ENCODE results near the gene R3HDM1.

R3HDM1 gene

GRCh38 chr2:135756692-135757091 lies 225.4 kb downstream of the R3HDM1 start:
- Histone ChIP-seq H3K27me3 (no peaks in the 10 kb centered on the region), H3K36me3 (peaks cover 97% of the 10 kb centered on the region), H3K9me3 (peaks cover 53% of the 10 kb centered on the region), H3K27ac (no peak overlapping the region), H3K9ac (no peak overlapping the region), H3K4me3 (no peak overlapping the region), H3K4me2 (no peak overlapping the region), H3K4me1 (no peaks in the 10 kb centered on the region), H4K20me1 (peaks cover 14% of the 10 kb centered on the region)
- TF ChIP-seq Cebpa-rat (IDR thresholded peaks at IDR 0.05): no peak

- TF ChIP-seq Cebpa-rat (IDR thresholded peaks at IDR 0.05): no peak
- Histone ChIP-seq H4K20me1 (peaks cover 40% of the 10 kb centered on the region), H3K27me3 (no peaks in the 10 kb centered on the region), H3K9me3 (peaks cover 14% of the 10 kb centered on the region), H3K36me3 (peaks cover 97% of the 10 kb centered on the region), H3K9ac (no peak overlapping the region), H3K4me3 (no peak overlapping the region), H3K27ac (no peak overlapping the region), H3K4me2 (no peak overlapping the region), H3K4me1 (no peaks in the 10 kb centered on the region)
Observed at GRCh38 chr2:135762022-135762421, 230.7 kb downstream of the R3HDM1 start.

- Histone ChIP-seq H3K36me3 (peaks cover 97% of the 10 kb centered on the region), H4K20me1 (peaks cover 45% of the 10 kb centered on the region), H3K4me1 (no peaks in the 10 kb centered on the region), H3K27ac (no peak overlapping the region), H3K4me2 (no peak overlapping the region), H3K27me3 (no peaks in the 10 kb centered on the region), H3K9me3 (peaks cover 9% of the 10 kb centered on the region), H3K4me3 (no peak overlapping the region), H3K9ac (no peak overlapping the region)
- no peak for TF ChIP-seq Cebpa-rat (IDR thresholded peaks at IDR 0.05)
Observed at GRCh38 chr2:135762530-135762929, 231.2 kb downstream of the R3HDM1 start.

GRCh38 chr2:135768863-135769262 lies 237.6 kb downstream of the R3HDM1 start:
- Histone ChIP-seq H3K4me2 (no peak overlapping the region), H4K20me1 (peaks cover 40% of the 10 kb centered on the region), H3K27me3 (no peaks in the 10 kb centered on the region), H3K4me1 (no peaks in the 10 kb centered on the region), H3K9me3 (no peaks in the 10 kb centered on the region), H3K27ac (no peak overlapping the region), H3K4me3 (no peak overlapping the region), H3K36me3 (peaks cover 99% of the 10 kb centered on the region), H3K9ac (no peak overlapping the region)
- no peak for TF ChIP-seq Cebpa-rat (IDR thresholded peaks at IDR 0.05)

- H3K4me2 ChIP-seq: no peak overlapping the region
- H3K27ac ChIP-seq: no peak overlapping the region
- peaks cover 18% of the 10 kb centered on the region for H4K20me1 ChIP-seq
- TF ChIP-seq Cebpa-rat (IDR thresholded peaks at IDR 0.05): no peak
- H3K9me3 ChIP-seq: no peaks in the 10 kb centered on the region
- no peaks in the 10 kb centered on the region for H3K27me3 ChIP-seq
- no peak overlapping the region for H3K4me3 ChIP-seq
- no peaks in the 10 kb centered on the region for H3K4me1 ChIP-seq
- H3K9ac ChIP-seq: no peak overlapping the region
- H3K36me3 ChIP-seq: peaks cover 98% of the 10 kb centered on the region
Observed at GRCh38 chr2:135773319-135773718, 242.0 kb downstream of the R3HDM1 start.

- Histone ChIP-seq H3K27ac (no peak overlapping the region), H4K20me1 (peaks cover 12% of the 10 kb centered on the region), H3K36me3 (peaks cover 98% of the 10 kb centered on the region), H3K9me3 (no peaks in the 10 kb centered on the region), H3K9ac (no peak overlapping the region), H3K4me3 (no peak overlapping the region), H3K4me1 (no peaks in the 10 kb centered on the region), H3K27me3 (no peaks in the 10 kb centered on the region), H3K4me2 (no peak overlapping the region)
- TF ChIP-seq Cebpa-rat (IDR thresholded peaks at IDR 0.05): no peak
Observed at GRCh38 chr2:135773917-135774316, 242.6 kb downstream of the R3HDM1 start.
